IMR-90 (cell line): ENCODE measurements around the gene DNAJC4.

Experiments
- BHLHE40 ChIP-seq: fragments of 150-350 bp; IDR thresholded peaks from 2 replicates; pipeline ENCODE4 v1.6.1; 2016; ENCODE audit warnings: mild to moderate bottlenecking, low read depth, low read length
- CEBPB ChIP-seq: IDR thresholded peaks from 2 replicates; pipeline ENCODE4 v1.6.1; 2012; ENCODE audit warnings: low read depth, low read length, improper control_type of control experiment
- CHD1 ChIP-seq: IDR thresholded peaks from 2 replicates; pipeline ENCODE4 v1.6.1; 2012; ENCODE audit warnings: low read depth, low read length, improper control_type of control experiment
- FOS ChIP-seq: fragments of 150-350 bp; IDR thresholded peaks from 2 replicates; pipeline ENCODE4 v1.6.1; 2016; ENCODE audit warnings: low read depth, low read length
- POLR2A ChIP-seq: IDR thresholded peaks from 2 replicates; pipeline ENCODE4 v1.6.1; 2012; ENCODE audit warnings: mild to moderate bottlenecking, low read depth, low read length
- RAD21 ChIP-seq: IDR thresholded peaks from 2 replicates; pipeline ENCODE4 v1.6.1; 2012; ENCODE audit warnings: low read length, improper control_type of control experiment
- SMC3 ChIP-seq: fragments of 150-350 bp; IDR thresholded peaks from 2 replicates; pipeline ENCODE4 v1.6.1; 2016; ENCODE audit warnings: low read depth, mild to moderate bottlenecking, antibody characterized with exemption, low read length, moderate library complexity
- TF ChIP-seq, protein P1 (sequence below): conservative IDR thresholded peaks from 2 replicates; pipeline ENCODE4 v1.5.1; 2012; ENCODE audit warnings: mild to moderate bottlenecking, low read depth, low read length, improper control_type of control experiment
- TF ChIP-seq, protein P2 (sequence below): fragments of 150-350 bp; IDR thresholded peaks from 2 replicates; pipeline ENCODE4 v1.6.1; 2016; ENCODE audit warnings: low read depth, mild to moderate bottlenecking, low read length, moderate library complexity, borderline replicate concordance
- TF ChIP-seq, protein P3 (sequence below): fragments of 150-350 bp; IDR thresholded peaks from 2 replicates; pipeline ENCODE4 v1.6.1; 2017; ENCODE audit warnings: mild to moderate bottlenecking, antibody characterized with exemption, low read length, low read depth

DNA sequence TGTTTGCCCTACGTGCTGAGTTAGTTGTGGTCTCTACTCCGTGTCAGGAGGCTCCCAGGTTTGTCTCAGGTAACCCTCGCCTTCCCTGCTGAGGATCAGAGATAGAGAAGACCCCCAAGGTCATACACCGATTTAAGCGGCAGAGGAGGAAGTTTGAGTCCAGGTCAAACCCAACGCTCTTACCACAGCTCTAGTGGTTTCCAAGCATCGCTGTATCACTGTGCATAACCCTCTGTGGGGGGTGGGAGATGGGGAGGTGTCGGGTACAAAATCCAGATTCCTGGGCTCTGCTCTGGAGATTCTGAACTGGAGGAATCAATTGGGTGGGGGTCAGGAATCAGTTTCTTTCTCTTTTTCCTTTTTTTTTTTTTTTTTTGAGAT lies 627 bp downstream of the DNAJC4 start:
- TF ChIP-seq, protein P1, sequence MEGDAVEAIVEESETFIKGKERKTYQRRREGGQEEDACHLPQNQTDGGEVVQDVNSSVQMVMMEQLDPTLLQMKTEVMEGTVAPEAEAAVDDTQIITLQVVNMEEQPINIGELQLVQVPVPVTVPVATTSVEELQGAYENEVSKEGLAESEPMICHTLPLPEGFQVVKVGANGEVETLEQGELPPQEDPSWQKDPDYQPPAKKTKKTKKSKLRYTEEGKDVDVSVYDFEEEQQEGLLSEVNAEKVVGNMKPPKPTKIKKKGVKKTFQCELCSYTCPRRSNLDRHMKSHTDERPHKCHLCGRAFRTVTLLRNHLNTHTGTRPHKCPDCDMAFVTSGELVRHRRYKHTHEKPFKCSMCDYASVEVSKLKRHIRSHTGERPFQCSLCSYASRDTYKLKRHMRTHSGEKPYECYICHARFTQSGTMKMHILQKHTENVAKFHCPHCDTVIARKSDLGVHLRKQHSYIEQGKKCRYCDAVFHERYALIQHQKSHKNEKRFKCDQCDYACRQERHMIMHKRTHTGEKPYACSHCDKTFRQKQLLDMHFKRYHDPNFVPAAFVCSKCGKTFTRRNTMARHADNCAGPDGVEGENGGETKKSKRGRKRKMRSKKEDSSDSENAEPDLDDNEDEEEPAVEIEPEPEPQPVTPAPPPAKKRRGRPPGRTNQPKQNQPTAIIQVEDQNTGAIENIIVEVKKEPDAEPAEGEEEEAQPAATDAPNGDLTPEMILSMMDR: no peak
- TF ChIP-seq CEBPB (no peak), RAD21 (no peak), CHD1 (no peak), FOS (no peak), POLR2A (no peak), BHLHE40 (no peak), SMC3 (no peak)
- TF ChIP-seq, protein P2, sequence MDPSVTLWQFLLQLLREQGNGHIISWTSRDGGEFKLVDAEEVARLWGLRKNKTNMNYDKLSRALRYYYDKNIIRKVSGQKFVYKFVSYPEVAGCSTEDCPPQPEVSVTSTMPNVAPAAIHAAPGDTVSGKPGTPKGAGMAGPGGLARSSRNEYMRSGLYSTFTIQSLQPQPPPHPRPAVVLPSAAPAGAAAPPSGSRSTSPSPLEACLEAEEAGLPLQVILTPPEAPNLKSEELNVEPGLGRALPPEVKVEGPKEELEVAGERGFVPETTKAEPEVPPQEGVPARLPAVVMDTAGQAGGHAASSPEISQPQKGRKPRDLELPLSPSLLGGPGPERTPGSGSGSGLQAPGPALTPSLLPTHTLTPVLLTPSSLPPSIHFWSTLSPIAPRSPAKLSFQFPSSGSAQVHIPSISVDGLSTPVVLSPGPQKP: no peak
- TF ChIP-seq, protein P3, sequence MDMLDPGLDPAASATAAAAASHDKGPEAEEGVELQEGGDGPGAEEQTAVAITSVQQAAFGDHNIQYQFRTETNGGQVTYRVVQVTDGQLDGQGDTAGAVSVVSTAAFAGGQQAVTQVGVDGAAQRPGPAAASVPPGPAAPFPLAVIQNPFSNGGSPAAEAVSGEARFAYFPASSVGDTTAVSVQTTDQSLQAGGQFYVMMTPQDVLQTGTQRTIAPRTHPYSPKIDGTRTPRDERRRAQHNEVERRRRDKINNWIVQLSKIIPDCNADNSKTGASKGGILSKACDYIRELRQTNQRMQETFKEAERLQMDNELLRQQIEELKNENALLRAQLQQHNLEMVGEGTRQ: no peak
